Activated CD4-positive, alpha-beta T cell treated with anti-CD3 and anti-CD28 coated beads, Interleukin-2, amount 50 U/mL, for 1 hour (primary cell): ENCODE data around the gene TM6SF1.
"Not testable (repeated sequence)": the region's sequence is repeated elsewhere in the genome, so short reads cannot be mapped to it uniquely, and the experiment has no call there.

Experiments used
- DNase-seq: peaks from one replicate; pipeline ENCODE4 v3.0.0-alpha.2; 2020

TM6SF1 gene

DNA sequence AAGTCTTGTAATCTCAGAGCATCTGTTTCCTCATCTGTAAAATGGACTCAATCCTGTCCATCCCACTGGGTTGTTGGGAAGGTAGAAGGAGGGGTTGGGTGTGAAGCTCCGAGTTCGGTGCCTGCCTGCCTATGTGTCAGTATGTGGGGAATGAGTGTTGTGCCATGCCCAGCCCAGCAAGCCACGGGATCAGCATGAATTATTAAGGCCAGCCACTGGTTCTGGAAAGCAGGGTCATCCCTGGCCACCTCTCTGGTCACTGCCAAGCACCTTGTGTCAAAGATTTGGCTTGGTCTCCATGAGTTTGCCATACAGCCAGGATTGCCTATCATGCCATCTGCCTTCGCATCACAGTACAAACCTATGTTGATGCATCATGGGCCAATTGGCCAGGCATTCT lies 11.5 kb downstream of the TM6SF1 start:
- no peak for DNase-seq

GRCh38 chr15:83119968-83120581 lies 12.6 kb downstream of the TM6SF1 start:
- no peak for DNase-seq

DNA sequence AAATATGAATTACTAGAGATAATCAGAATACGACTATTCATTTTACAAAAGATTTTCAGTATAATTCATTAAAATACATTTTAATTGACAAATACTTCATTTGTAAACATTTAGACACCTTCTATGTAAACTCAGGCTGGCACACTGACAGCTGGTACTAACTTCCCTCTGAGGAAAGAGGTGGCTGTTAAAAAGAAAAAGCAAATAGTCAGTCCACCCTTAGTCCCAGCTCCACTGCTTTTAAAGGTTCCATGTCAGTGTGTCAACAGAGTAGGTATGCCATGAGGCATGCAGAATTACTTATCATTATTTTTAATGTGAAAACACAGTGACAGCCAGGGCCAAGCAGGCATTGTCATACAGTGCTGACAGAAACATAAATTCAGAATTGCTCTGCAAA lies 16.1 kb downstream of the TM6SF1 start:
- DNase-seq: no peak

GRCh38 chr15:83127547-83128150 lies 20.2 kb downstream of the TM6SF1 start:
- no peak for DNase-seq

DNA sequence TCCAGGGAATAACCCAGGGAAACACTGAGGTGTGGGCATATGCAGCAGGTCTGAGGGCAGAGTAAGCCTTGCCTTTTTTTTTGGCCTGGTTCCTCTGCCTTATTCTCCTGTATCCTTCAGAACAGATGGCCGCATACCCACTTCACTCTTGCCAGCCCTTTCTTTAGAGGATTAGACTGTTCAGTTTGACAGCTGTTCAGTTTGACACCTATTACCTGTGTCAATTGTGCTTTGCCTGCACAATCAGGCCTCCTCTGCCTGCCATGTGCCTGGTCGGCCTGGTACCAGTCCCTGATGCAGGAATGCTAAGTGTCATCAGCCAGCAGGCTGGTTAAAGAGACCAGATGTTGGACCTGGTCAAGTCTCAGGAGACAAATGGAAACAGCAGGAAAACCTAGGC lies 22.3 kb downstream of the TM6SF1 start:
- no peak for DNase-seq

GRCh38 chr15:83132861-83133523 lies 25.5 kb downstream of the TM6SF1 start:
- no peak for DNase-seq

DNA sequence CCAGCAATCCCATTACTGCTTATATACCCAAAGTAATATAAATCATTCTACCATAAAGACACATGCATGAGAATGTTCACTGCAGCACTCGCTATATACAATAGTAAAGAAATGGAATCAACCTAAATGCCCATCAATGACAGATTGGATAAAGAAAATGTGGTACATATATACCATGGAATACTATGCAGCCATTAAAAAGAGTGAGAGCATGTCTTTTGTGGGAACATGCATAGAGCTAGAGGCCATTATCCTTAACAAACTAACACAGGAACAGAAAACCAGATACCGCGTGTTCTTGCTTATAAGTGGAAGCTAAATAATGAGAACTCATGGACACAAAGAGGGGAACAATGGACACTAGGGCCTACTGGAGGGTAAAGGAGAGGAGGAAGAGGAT lies 34.7 kb downstream of the TM6SF1 start:
- not testable (repeated sequence) for DNase-seq

DNA sequence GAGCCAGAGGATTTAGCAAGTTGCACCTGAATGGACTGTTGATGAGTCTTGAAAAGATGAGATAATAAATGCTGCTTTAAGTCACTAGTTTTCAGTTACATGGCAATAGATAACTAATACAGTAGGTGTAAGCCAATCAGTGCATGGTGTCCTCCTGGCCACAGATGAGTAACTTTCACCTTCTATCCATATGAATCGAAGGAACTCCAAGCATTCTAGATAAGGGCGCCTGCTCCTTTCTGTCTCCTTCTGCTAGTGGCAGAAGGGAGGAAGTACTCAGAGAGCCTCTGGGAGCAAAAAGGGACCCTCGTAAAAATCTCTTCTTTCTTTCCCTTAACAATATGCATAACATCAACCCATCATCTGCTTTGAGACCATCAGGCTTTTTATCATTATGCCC lies 37.3 kb downstream of the TM6SF1 start:
- no peak for DNase-seq

DNA sequence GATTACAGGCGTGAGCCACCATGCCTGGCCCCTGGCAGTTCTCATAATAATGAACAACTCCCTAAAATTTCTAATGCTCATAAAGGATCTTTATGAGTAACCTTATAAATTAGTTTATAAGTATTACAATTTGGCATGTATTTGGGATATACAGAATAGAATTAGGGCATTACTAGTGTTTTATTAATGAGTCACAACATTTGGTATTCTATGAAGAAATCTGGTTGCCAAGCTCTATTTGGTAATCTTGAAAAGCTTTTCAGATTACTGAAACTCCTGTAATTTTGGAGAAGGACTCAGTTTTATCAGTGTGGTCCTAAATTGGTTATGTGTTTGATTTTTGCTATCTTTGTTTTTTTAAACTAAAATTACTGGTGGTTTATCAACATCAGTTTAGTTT lies 45.8 kb downstream of the TM6SF1 start:
- DNase-seq: no peak

DNA sequence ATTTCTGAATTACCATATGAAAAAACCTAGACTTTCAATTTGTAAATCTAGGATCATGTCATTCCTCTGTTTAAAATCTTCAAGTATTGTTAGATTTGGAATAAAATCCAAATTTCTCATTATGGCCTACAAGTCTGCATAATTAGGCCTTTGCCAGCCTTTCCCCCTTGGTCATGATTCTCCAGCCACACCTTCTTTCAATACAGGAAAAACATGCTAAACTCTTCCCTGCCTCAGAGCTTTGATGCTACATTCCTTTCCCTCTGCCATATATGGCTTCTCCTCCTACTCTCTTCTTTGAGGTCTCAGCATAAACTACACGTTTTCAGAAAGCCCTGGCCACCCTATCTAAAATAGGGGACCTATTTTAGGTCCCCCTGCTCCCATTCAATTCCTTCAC lies 48.5 kb downstream of the TM6SF1 start:
- no peak for DNase-seq

- DNase-seq: no peak
These were observed 50.9 kb downstream of the TM6SF1 start for GRCh38 chr15:83158393-83158792.

- no peak for DNase-seq
These were observed 53.3 kb downstream of the TM6SF1 start for GRCh38 chr15:83160741-83161140.

GRCh38 chr15:83163032-83163431 lies 55.6 kb downstream of the TM6SF1 start:
- DNase-seq: no peak

- no peak for DNase-seq
These were observed 56.8 kb downstream of the TM6SF1 start for GRCh38 chr15:83164111-83164770.

DNA sequence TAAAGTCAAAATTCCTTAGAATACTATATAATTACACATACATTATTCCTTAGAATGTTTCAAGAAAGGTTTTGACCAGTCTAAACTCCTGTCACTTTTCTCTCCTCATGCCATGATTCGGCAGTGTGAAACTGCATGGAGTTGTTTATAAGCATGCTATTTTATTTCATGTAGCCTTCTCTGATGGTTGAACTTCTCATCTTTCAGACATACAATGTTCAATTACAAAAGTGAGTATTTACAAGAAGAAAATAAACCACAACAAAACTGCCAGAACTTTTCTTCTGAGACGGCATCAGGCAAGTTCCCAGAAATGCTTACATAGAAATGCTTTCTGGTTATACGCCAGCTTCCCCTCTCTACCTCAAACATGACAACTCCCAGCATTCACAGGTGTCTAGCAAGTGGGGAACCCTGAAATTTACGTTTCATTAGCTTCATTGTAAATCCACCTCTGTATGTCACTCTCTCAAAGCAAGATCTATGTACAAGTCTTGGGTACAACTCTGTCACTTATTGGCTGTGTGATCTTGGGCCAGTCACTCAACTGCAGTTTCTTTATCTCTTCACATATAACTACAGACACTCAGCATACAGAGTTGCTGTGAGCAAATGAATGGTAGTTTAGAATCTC lies 57.4 kb downstream of the TM6SF1 start:
- no peak for DNase-seq

GRCh38 chr15:83166218-83166617 lies 58.8 kb downstream of the TM6SF1 start:
- no peak for DNase-seq

GRCh38 chr15:83166830-83167229 lies 59.4 kb downstream of the TM6SF1 start:
- DNase-seq: no peak

DNA sequence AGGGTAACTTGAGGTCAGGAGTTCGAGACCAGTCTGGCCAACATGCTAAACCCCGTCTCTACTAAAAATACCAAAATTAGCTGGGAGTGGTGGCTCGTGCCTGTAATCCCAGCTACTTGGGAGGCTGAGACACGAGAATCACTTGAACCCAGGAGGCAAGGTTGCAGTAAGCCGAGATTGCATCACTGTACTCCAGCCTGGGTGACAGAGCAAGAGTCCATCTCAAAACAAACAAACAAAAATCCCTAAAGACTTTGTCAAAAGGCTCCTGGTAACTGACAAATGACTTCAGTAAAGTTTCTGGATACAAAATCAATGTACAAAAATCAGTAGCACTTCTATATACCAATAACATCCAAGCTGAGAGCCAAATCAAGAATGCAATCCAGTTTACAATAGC lies 62.1 kb downstream of the TM6SF1 start:
- DNase-seq: not testable (repeated sequence)

DNA sequence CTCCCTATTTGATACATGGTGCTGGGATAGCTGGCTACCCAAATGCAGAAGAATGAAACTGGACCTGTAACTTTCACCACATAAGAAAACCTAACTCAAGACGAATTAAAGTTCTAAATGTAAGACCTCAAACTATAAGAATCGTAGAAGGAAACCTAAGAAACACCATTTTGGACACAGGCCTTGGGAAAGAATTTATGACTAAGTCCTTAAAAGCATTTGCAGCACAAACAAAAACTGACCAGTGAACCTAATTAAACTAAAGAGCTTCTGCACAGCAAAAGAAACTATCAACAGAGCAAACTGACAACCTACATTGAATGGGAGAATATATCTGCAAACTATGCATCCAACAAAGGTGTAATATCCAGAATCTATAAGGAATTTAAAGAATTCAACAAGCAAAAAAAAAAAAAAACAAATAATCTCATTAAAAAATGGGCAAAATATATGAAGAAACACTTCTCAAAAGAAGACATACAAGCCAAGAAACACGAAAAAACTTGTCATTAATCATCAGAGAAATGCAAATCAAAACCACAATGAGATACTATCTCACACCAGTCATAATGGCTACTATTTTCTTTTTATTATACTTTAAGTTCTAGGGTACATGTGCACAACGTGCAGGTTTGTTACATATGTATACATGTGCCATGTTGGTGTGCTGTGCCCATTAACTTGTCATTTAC lies 63.2 kb downstream of the TM6SF1 start:
- no peak for DNase-seq

GRCh38 chr15:83174891-83175290 lies 67.4 kb downstream of the TM6SF1 start:
- DNase-seq: no peak

DNA sequence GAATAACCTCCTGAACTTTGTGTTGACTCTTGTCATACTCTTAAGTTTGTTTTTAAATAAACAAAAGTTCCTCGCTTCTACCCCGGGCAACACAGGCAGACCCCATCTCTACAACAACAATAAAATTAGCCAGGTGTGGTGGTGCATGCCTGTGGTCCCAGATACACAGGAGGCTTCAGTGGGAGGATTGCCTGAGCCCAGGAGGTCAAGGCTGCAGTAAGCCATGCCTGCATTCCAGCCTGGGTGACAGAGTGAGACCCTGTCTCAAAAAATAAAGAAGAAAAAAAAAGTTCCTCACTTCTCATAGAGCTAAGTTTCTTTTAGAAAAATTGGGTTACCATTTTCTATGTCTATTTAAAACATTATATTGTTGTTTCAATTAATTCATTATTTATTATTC lies 70.9 kb downstream of the TM6SF1 start:
- no peak for DNase-seq

- no peak for DNase-seq
These were observed 71.5 kb downstream of the TM6SF1 start for GRCh38 chr15:83178869-83179325.

GRCh38 chr15:83185561-83185960 lies 78.1 kb downstream of the TM6SF1 start:
- DNase-seq: no peak
